Suprapubic skin (tissue), 3 donors: Measurements from ENCODE around the gene CCK.

ENCODE experiments used
- POLR2A ChIP-seq, 2 donors: fragments of 450-650 bp; IDR thresholded peaks; one replicate each; pipeline ENCODE4 v1.6.1; 2017; ENCODE audit warnings: antibody characterized with exemption in 2 of 2, mild to moderate bottlenecking in 2 of 2, moderate library complexity in 2 of 2
- TF ChIP-seq, protein P1 (sequence below), 2 donors: fragments of 200-600 bp in 1 of 2; fragments of 450-650 bp in 1 of 2; sonication (generic) in 1 of 2; IDR thresholded peaks; one replicate each; pipeline ENCODE4 v1.5.1; 2016 to 2019; ENCODE audit warnings: antibody characterized with exemption in 2 of 2, mild to moderate bottlenecking in 1 of 2, moderate library complexity in 1 of 2

DNA sequence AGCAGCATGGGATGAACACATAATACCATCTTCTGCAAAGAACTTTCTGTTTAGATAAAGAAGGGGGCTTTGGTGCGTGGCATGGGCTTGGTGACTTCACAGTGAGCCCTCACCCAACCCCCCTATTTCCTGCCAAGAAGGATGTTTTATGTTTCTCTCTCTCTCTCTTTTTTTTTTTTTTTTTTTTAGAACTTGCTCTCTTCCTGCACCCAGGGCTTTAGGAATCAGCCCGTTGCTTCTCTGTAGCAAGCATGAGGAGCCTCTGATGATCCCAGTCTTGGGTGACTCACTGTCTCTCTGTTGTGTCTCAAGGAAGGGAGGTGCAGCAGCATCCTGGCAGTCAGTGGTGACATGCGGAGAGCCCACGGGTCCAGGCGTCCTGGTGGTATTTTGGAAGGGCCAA is 49.1 kb downstream of the CCK start:
- TF ChIP-seq, protein P1, sequence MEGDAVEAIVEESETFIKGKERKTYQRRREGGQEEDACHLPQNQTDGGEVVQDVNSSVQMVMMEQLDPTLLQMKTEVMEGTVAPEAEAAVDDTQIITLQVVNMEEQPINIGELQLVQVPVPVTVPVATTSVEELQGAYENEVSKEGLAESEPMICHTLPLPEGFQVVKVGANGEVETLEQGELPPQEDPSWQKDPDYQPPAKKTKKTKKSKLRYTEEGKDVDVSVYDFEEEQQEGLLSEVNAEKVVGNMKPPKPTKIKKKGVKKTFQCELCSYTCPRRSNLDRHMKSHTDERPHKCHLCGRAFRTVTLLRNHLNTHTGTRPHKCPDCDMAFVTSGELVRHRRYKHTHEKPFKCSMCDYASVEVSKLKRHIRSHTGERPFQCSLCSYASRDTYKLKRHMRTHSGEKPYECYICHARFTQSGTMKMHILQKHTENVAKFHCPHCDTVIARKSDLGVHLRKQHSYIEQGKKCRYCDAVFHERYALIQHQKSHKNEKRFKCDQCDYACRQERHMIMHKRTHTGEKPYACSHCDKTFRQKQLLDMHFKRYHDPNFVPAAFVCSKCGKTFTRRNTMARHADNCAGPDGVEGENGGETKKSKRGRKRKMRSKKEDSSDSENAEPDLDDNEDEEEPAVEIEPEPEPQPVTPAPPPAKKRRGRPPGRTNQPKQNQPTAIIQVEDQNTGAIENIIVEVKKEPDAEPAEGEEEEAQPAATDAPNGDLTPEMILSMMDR (IDR thresholded peaks at IDR 0.05): no peak
- no peak for TF ChIP-seq POLR2A (IDR thresholded peaks at IDR 0.05)
